Ovary (tissue), 9 donors: ENCODE results near the gene ARMCX2. TPM values are rescaled to one million over a fixed set of nuclear protein-coding genes. Genes with fewer than 3 reads are reported as not detected.

ENCODE experiments used
- DNase-seq, 5 donors: peaks; one replicate each; pipeline ENCODE4 v3.0.0-alpha.2; 2019 to 2020
- H3K27ac ChIP-seq, 2 donors: fragments of 200-600 bp; one replicate each; pipeline versions ENCODE4 v1.5.1 to v1.8.0; 2019 to 2022
- H3K27me3 ChIP-seq: fragments of 200-600 bp; one replicate; pipeline ENCODE4 v1.8.0; 2022
- H3K36me3 ChIP-seq: fragments of 200-600 bp; sonication (generic); one replicate; pipeline ENCODE4 v1.5.1; 2019
- H3K4me1 ChIP-seq: one replicate; pipeline ENCODE4 v1.8.1; 2013; ENCODE audit warnings: mild to moderate bottlenecking, moderate library complexity; ENCODE audit not compliant: insufficient read depth
- H3K4me3 ChIP-seq: fragments of 200-600 bp; sonication (generic); one replicate; pipeline ENCODE4 v1.5.1; 2017
- H3K9me3 ChIP-seq, 2 donors: fragments of 200-600 bp in 1 of 2; sonication (generic) in 1 of 2; one replicate each; pipeline versions ENCODE4 v1.5.1 to v1.8.1; 2013 to 2019; ENCODE audit warnings: mild to moderate bottlenecking in 1 of 2, moderate library complexity in 1 of 2
- EP300 ChIP-seq: sonication (generic); formaldehyde crosslinking; IDR thresholded peaks from one replicate; pipeline ENCODE4 v1.6.1; 2017; ENCODE audit warnings: antibody characterized with exemption
- POLR2A ChIP-seq: fragments of 450-650 bp; IDR thresholded peaks from one replicate; pipeline ENCODE4 v1.6.1; 2017; ENCODE audit warnings: antibody characterized with exemption, mild to moderate bottlenecking, moderate library complexity
- WGBS, 3 donors: extraction: QIAGEN DNeasy Blood & Tissue Kit in 1 of 3; methylation state at CpG; one replicate each; pipeline versions ENCODE4 v1.1.5 to v1.1.7; 2013 to 2017; 5-methylcytosine and 5-hydroxymethylcytosine counted together
- intact Hi-C, 4 donors: fragments of 100-400 bp; cut with DNase I; formaldehyde crosslinking; loops; one replicate each; pipeline versions ENCODE4 v1.11.0 to v1.15.1; 2022 to 2023
- polyA plus RNA-seq, 2 donors: library from polyadenylated mRNA; stranded (reverse); fragments of 200-250 nt in 1 of 2; fragments of 350-450 nt in 1 of 2; fragmentation: Illumina TruSeq in 1 of 2; extraction: RNeasy Lipid Tissue Mini Kit (QIAGEN cat#74804) in 1 of 2; gene quantifications; one replicate each; pipeline ENCODE4 v1.2.3, GENCODE V29; 2013 to 2014
- total RNA-seq, 7 donors: library from RNA; depleted of rRNA in 2 of 7; stranded (reverse); fragments of >200 nt in 2 of 7; fragmentation: NEBNext Ultra II Directional in 3 of 7; extraction: Animal tissue kit (Norgen Biotek cat#: 25700) in 3 of 7; gene quantifications; one replicate each; pipeline versions ENCODE4 v1.1.0 to v1.2.4, GENCODE V29; 2016 to 2023
- TF ChIP-seq, protein P1 (sequence below), 3 donors: fragments of 450-650 bp in 2 of 3; fragments of 200-600 bp in 1 of 3; IDR thresholded peaks; one replicate each; pipeline versions ENCODE4 v1.5.1 to v1.8.0; 2016 to 2022; ENCODE audit warnings: antibody characterized with exemption in 3 of 3, mild to moderate bottlenecking in 1 of 3
- donor health status: DM: no; HTN: no; CAD: no; lungs with moderate emphysema.
- donor health status: DM: no; HTN: no; CAD: no.
- donor health status: Bipolar disorder and iron deficiency.
- donor health status: DM: yes; HTN: yes; CAD: no.
- donor health status: DM: no; HTN: no; CAD: no.
- donor health status: DM: yes; HTN: yes; CAD: no.

Gene ARMCX2
- total and polyA plus RNA-seq, 9 donors: 36.4 to 90.4 (median 73.7) TPM

DNA sequence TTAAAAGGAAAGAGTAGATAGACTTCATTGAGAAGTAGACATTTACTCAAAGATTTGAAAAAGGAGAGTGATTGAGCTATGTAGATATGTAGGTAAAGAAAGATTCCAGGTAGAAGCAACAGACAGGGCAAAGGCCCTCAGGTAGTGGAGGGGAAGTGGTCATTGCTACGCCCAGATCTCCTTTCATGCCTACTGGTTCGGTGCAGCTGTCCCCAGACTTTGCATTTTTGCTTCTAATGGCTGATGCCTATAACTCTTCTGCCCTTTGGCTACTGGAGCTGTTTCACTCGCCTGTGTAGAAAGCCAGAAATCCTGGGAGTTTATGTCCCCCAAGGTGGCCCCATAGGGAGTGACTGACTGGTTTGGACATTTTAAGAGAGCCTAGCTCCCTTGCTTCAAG lies 16.9 kb upstream of the ARMCX2 start:
- Histone ChIP-seq H3K36me3 (no peaks in the 10 kb centered on the region), H3K27ac (no peak overlapping the region), H3K27me3 (no peaks in the 10 kb centered on the region), H3K9me3 (no peaks in the 10 kb centered on the region), H3K4me3 (no peak overlapping the region), H3K4me1 (no peaks in the 10 kb centered on the region)
- WGBS, 3 donors: 41 to 48% (median 44%) methylated on average over 3 of the region's 3 CpGs
- intact Hi-C loops: no loop called here
- DNase-seq: no peak
- no peak for TF ChIP-seq POLR2A
- TF ChIP-seq, protein P1, sequence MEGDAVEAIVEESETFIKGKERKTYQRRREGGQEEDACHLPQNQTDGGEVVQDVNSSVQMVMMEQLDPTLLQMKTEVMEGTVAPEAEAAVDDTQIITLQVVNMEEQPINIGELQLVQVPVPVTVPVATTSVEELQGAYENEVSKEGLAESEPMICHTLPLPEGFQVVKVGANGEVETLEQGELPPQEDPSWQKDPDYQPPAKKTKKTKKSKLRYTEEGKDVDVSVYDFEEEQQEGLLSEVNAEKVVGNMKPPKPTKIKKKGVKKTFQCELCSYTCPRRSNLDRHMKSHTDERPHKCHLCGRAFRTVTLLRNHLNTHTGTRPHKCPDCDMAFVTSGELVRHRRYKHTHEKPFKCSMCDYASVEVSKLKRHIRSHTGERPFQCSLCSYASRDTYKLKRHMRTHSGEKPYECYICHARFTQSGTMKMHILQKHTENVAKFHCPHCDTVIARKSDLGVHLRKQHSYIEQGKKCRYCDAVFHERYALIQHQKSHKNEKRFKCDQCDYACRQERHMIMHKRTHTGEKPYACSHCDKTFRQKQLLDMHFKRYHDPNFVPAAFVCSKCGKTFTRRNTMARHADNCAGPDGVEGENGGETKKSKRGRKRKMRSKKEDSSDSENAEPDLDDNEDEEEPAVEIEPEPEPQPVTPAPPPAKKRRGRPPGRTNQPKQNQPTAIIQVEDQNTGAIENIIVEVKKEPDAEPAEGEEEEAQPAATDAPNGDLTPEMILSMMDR (IDR thresholded peaks at IDR 0.05): no peak
- no peak for TF ChIP-seq EP300

DNA sequence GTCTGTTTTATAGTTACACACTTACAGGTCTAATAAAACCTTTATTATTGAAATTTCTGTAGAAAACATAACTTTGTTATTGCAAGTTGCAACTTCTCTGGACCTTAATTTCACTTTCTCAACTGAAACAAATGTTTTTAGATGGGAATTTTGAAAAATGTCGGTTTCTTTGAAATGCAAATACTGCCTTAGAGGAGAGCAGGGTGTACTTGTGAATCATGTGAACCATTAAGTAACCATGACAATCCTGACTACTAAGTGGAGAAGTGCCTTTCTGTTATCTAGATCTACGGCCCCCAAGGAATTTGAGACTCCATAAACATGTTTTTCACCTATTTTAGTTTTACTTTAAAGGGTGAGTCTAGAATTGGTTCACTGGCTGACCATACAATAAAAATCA lies 8.5 kb upstream of the ARMCX2 start:
- Histone ChIP-seq H3K4me1 (no peaks in the 10 kb centered on the region), H3K4me3 (no peak overlapping the region), H3K9me3 (no peaks in the 10 kb centered on the region), H3K27me3 (no peaks in the 10 kb centered on the region), H3K27ac (no peak overlapping the region), H3K36me3 (no peaks in the 10 kb centered on the region)
- TF ChIP-seq, protein P1 (IDR thresholded peaks at IDR 0.05): no peak
- TF ChIP-seq POLR2A (no peak), EP300 (no peak)
- 16 to 29% (median 28%) methylated on average over 2 of the region's 2 CpGs for WGBS, 3 donors
- intact Hi-C loops: no loop called here
- DNase-seq: no peak

DNA sequence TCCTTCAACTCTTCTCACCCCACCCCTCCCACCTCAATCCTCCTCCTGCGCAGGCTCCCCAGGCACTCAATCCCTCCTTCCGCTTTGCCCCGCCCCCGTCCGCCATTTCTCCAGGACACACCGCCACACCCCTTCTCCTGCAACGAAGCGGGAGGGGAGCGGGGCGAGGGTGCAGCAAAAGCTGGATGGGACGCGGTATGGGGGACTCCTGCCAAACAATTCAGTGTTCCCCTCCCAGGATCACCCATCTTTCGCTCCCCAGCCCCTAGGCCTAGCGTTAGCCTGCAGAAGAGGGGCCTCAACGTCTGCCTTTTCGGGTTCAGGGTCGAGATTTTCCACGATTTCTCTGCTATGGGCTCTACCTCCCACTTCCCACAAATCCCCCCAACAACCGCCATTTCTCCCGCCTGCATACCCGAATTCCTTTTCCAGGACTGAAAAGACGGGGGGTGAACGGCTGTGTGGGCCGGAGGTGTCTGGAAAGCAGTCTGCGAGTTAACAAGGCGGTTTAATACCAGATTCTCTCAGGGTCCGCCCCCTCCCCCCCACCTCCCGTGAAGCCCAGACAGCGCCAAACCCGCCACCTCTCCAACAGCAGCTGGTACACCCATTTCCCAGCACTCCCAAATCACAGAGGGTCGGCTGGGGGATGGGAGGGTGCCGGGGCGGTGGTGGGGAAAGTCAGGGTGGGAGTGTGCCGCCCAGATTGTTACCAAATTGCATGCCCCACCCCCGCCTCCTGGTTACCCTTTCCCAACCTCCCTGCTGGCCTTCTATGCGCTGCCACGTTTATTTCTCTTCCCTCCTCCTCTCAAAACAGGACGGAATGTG lies 774 bp downstream of the ARMCX2 start:
- 19 to 29% (median 25%) methylated on average over 38 of the region's 38 CpGs for WGBS, 3 donors
- intact Hi-C loops: no loop called here
- peak; percentile 16 for TF ChIP-seq POLR2A
- no peak for TF ChIP-seq EP300
- no peaks in the 10 kb centered on the region for H3K4me1 ChIP-seq
- no peaks in the 10 kb centered on the region for H3K27me3 ChIP-seq
- H3K9me3 ChIP-seq: no peaks in the 10 kb centered on the region
- peak overlapping the region; percentile 55 for H3K4me3 ChIP-seq
- peak; percentile 74 to 83 (median 76) for DNase-seq
- H3K27ac ChIP-seq: peak overlapping the region; percentile 80 to 83
- H3K36me3 ChIP-seq: no peaks in the 10 kb centered on the region

DNA sequence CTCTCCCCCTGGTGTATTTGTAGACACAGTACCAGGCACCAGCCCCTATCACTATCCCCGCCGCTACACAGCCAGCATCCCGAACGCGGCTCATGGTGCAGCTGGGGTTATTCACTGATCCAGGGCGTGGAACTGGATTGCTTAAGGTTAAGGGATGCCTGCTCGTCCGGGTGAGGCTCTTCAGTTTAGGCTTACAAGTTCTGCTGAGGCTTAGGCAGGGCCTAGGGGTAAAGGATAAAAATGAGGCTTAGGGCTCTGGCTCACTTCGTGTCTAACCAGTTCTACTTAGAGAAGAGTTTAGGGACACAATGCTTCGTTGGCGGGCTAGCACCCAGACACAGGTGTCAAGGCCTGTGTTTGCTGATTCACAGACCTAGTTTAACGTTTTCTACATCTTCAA lies 2.2 kb downstream of the ARMCX2 start:
- no peaks in the 10 kb centered on the region for H3K36me3 ChIP-seq
- intact Hi-C loops: no loop called here
- 76 to 82% (median 79%) methylated on average over 12 of the region's 12 CpGs for WGBS, 3 donors

More for the DNA sequence above, 2.2 kb downstream of the ARMCX2 start:
- Histone ChIP-seq H3K9me3 (no peaks in the 10 kb centered on the region), H3K4me3 (no peak overlapping the region), H3K27me3 (no peaks in the 10 kb centered on the region), H3K27ac (no peak overlapping the region), H3K4me1 (no peaks in the 10 kb centered on the region)
- DNase-seq: no peak
- TF ChIP-seq POLR2A: no peak
- no peak for TF ChIP-seq EP300
- TF ChIP-seq, protein P1 (IDR thresholded peaks at IDR 0.05): no peak
